Measurements from ENCODE around the gene PDCD1LG2. TPM values are rescaled to one million over a fixed set of nuclear protein-coding genes. Genes with fewer than 3 reads are reported as not detected.
"Not testable (repeated sequence)": the region's sequence is repeated elsewhere in the genome, so short reads cannot be mapped to it uniquely, and the experiment has no call there.

PDCD1LG2 gene
- total and polyA plus RNA-seq, 2 experiments from 2014 or later: not detected

- not testable (repeated sequence) for H3K27ac Mint-ChIP-seq; H3K4me2 ChIP-seq; H3K27me3 Mint-ChIP-seq (ENCODE audit: insufficient read depth, low read depth, poor library complexity); DNase-seq (ENCODE audit: low spot score); H4K20me1 ChIP-seq (replicated peaks; ENCODE audit: insufficient read depth); ATAC-seq; H3K36me3 ChIP-seq (ENCODE audit: insufficient read depth); H3K9me3 Mint-ChIP-seq; H3K79me2 ChIP-seq (replicated peaks; ENCODE audit: insufficient read depth); H3K9me2 ChIP-seq (ENCODE audit: insufficient read depth); H3K4me1 ChIP-seq (ENCODE audit: insufficient read depth); H3K4me3 ChIP-seq; H3K4me1 Mint-ChIP-seq; H2AFZ ChIP-seq; H3K27ac ChIP-seq (ENCODE audit: low read depth); H3K27me3 ChIP-seq (ENCODE audit: insufficient read depth); H3F3A ChIP-seq (replicated peaks; ENCODE audit: low read depth); H3K36me3 Mint-ChIP-seq (ENCODE audit: low read depth); H3K4me3 Mint-ChIP-seq
Observed at GRCh38 chr9:5464831-5465330, 45.5 kb upstream of the PDCD1LG2 start.

DNA sequence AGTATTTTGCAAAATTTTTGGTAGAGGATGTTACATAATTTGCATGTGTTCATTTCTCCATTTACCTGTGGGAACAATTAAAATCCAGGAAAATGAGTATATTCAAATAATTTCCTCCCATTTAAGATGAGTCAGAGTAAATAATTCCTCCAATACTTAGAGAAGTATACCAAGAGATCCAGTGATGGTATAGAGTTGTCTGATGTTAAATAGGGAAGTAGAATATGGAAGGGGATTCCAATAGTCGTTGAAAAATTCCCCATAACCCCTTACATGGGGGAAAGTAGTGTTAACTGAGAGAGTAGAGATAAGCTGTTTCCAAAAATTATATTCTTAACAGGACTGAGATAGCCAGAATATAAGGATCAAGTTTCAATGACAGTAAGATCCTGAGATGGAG lies 44.3 kb upstream of the PDCD1LG2 start:
- Histone ChIP-seq H3K4me1 (ENCODE audit: insufficient read depth) (no peaks in the 10 kb centered on the region), H3K4me3 (no peak overlapping the region), H3K27me3 (ENCODE audit: insufficient read depth) (no peaks in the 10 kb centered on the region), H3K36me3 (ENCODE audit: insufficient read depth) (no peaks in the 10 kb centered on the region), H3K27ac (ENCODE audit: low read depth) (no peak overlapping the region), H3K4me2 (no peak overlapping the region), H4K20me1 (replicated peaks; ENCODE audit: insufficient read depth) (no peaks in the 10 kb centered on the region), H3K79me2 (replicated peaks; ENCODE audit: insufficient read depth) (no peaks in the 10 kb centered on the region), H2AFZ (no peak overlapping the region), H3K9me2 (ENCODE audit: insufficient read depth) (no peaks in the 10 kb centered on the region), H3F3A (replicated peaks; ENCODE audit: low read depth) (no peaks in the 10 kb centered on the region)
- no peaks in the 10 kb centered on the region for H3K9me3 Mint-ChIP-seq
- H3K36me3 Mint-ChIP-seq (ENCODE audit: low read depth): no peaks in the 10 kb centered on the region
- no peak overlapping the region for H3K4me3 Mint-ChIP-seq
- DNase-seq (ENCODE audit: low spot score) (no peak), ATAC-seq (no peak)
- H3K27me3 Mint-ChIP-seq (ENCODE audit: insufficient read depth, low read depth, poor library complexity): no peaks in the 10 kb centered on the region
- H3K4me1 Mint-ChIP-seq: no peaks in the 10 kb centered on the region; the same call in 2 of the 3 replicates
- H3K27ac Mint-ChIP-seq: no peak overlapping the region
- TF ChIP-seq POLR2AphosphoS5 (IDR thresholded peaks at IDR 0.05; ENCODE audit: low read depth) (no peak), JUNB (IDR thresholded peaks at IDR 0.05; ENCODE audit: unreplicated experiment) (no peak), EZH2 (IDR thresholded peaks at IDR 0.05; ENCODE audit: low read depth, unreplicated experiment) (no peak), ZNF462 (CRISPR knock-in tag; IDR thresholded peaks at IDR 0.05) (no peak), EZH2phosphoT487 (IDR thresholded peaks at IDR 0.05; ENCODE audit: unreplicated experiment) (no peak), ZNF114 (CRISPR knock-in tag; IDR thresholded peaks at IDR 0.05) (no peak), CREB1 (CRISPR knock-in tag; IDR thresholded peaks at IDR 0.05; ENCODE audit: low read depth) (no peak), ZNF331 (CRISPR knock-in tag; IDR thresholded peaks at IDR 0.05; ENCODE audit: low read depth) (no peak), STAT1 (IDR thresholded peaks at IDR 0.05; ENCODE audit: unreplicated experiment) (no peak), CTCF (conservative IDR thresholded peaks at IDR 0.05; ENCODE audit: low read depth in 2 of 2) (no peak), NANOG (IDR thresholded peaks at IDR 0.05; ENCODE audit: borderline replicate concordance) (no peak)
- TF ChIP-seq, protein P1, sequence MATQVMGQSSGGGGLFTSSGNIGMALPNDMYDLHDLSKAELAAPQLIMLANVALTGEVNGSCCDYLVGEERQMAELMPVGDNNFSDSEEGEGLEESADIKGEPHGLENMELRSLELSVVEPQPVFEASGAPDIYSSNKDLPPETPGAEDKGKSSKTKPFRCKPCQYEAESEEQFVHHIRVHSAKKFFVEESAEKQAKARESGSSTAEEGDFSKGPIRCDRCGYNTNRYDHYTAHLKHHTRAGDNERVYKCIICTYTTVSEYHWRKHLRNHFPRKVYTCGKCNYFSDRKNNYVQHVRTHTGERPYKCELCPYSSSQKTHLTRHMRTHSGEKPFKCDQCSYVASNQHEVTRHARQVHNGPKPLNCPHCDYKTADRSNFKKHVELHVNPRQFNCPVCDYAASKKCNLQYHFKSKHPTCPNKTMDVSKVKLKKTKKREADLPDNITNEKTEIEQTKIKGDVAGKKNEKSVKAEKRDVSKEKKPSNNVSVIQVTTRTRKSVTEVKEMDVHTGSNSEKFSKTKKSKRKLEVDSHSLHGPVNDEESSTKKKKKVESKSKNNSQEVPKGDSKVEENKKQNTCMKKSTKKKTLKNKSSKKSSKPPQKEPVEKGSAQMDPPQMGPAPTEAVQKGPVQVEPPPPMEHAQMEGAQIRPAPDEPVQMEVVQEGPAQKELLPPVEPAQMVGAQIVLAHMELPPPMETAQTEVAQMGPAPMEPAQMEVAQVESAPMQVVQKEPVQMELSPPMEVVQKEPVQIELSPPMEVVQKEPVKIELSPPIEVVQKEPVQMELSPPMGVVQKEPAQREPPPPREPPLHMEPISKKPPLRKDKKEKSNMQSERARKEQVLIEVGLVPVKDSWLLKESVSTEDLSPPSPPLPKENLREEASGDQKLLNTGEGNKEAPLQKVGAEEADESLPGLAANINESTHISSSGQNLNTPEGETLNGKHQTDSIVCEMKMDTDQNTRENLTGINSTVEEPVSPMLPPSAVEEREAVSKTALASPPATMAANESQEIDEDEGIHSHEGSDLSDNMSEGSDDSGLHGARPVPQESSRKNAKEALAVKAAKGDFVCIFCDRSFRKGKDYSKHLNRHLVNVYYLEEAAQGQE (IDR thresholded peaks at IDR 0.05; ENCODE audit: unreplicated experiment): no peak

Measured in GM23338 (cell line).